GM18873 (cell line): Measurements from ENCODE around the gene LPO.

Experiments used
- ATAC-seq: cut with Tn5 transposase; IDR thresholded peaks from one replicate; pipeline ENCODE4 v1.9.1; 2021; ENCODE audit warnings: mild to moderate bottlenecking, moderate library complexity, moderate number of reproducible peaks; ENCODE audit not compliant: unreplicated experiment, low FRiP score

Gene LPO

GRCh38 chr17:58276423-58276822, 38.0 kb downstream of the LPO start:
- no peak for ATAC-seq

- ATAC-seq = no peak
These were observed 38.9 kb downstream of the LPO start for GRCh38 chr17:58277107-58277801.

GRCh38 chr17:58277802-58278595, 39.6 kb downstream of the LPO start:
- no peak for ATAC-seq

- no peak for ATAC-seq
These were observed 40.3 kb downstream of the LPO start for GRCh38 chr17:58278661-58279015.

GRCh38 chr17:58279016-58279711, 40.8 kb downstream of the LPO start:
- ATAC-seq = no peak

GRCh38 chr17:58279736-58280479, 41.5 kb downstream of the LPO start:
- ATAC-seq = no peak

GRCh38 chr17:58280480-58281217, 42.3 kb downstream of the LPO start, which contains the start of gene MPO:
TSS of gene MPO (minus strand) at chr17:58280935. CDS start at chr17:58280758, 177 bp downstream.
- ATAC-seq = no peak

GRCh38 chr17:58281511-58282011, 43.2 kb downstream of the LPO start:
- no peak for ATAC-seq

- no peak for ATAC-seq
These were observed 44.1 kb downstream of the LPO start for GRCh38 chr17:58282442-58282841.

- ATAC-seq = no peak
These were observed 45.6 kb downstream of the LPO start for GRCh38 chr17:58283674-58284612.

GRCh38 chr17:58284613-58285421, 46.4 kb downstream of the LPO start:
- ATAC-seq = no peak

- no peak for ATAC-seq
These were observed 47.0 kb downstream of the LPO start for GRCh38 chr17:58285422-58285810.

- ATAC-seq = no peak
These were observed 51.5 kb downstream of the LPO start for GRCh38 chr17:58289869-58290268.

- ATAC-seq = no peak
These were observed 52.9 kb downstream of the LPO start for GRCh38 chr17:58291246-58291645.

GRCh38 chr17:58294034-58294433, 55.6 kb downstream of the LPO start:
- ATAC-seq = no peak

GRCh38 chr17:58300336-58300735, 62.0 kb downstream of the LPO start:
- ATAC-seq = no peak

- ATAC-seq = no peak
These were observed 63.2 kb downstream of the LPO start for GRCh38 chr17:58301504-58302150.
